HG02623 (cell line): ENCODE data around the gene SUGCT.

Experiments
- ATAC-seq: cut with Tn5 transposase; IDR thresholded peaks from one replicate; pipeline ENCODE4 v1.9.1; 2021; ENCODE audit warnings: moderate library complexity; ENCODE audit not compliant: unreplicated experiment

The SUGCT gene

DNA sequence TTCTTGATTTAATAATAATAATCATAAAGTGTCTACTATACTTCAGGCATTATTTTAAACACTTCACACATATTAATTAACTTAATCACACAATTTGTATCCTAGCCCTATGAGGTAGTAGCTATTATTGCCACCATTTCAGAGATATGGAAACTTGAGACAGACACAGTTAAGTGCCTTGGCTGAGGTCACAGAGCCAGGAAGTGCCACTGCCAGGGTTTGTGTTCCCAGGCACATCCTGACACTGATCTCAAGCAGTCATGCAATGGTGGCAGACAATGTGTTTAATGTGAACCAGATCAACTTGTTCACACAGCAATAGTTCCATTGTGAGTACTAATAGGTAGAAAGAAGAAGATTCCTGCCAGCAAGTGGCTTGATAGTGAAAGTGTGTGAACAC is 666.0 kb downstream of the SUGCT start:
- ATAC-seq: no peak

DNA sequence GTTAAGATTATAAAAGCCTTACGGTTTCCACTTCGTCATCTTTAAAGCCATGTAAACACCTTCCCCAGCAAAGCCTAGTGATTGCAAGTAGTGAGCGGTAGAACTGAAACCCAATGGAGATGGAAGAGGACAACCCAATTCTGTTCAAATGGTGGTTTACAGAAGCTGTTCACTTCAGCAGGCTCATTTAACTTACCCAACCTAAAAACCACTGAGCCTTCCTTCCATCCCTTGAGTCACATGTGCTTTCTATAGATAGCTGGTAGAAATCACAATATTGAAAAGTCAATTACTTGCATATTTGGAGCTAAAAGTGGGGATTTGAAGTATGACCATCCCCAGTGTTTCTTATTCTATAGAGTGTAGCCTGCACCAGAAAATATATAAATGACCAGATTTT is 667.7 kb downstream of the SUGCT start:
- ATAC-seq: no peak

DNA sequence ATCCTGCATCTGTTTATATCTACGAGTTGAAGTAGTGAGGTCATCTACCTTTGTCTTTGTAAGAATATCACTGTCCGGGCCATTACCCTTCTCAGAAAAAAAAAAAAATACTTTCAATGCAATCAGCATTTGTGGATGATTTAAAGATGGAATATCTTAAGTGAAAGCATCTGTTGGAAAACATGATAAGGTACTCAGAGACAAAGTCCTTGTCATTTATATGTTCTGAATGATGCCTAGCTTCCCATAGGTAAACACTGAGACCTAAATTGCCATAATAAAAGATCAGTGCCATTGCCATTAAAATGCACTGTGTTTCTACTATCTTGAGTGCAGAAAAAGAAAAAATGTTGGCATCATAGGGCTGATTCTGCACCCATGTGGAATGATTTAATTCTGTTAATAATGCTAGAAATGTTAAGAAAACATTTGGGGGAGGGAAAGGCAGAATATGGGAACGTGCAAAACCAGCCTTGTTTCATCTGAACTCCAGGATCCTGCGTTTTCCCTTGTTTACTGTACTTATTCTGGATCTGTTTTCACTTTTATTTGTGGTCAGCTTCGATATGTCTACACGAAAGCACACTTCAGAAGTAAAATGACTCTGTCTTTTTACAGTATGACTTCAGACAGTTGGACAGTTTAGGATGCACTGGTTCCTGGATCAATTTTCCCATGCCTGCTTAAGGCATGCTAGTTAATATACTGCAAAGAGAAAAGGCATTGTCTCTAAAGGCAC is 669.8 kb downstream of the SUGCT start:
- ATAC-seq: no peak

DNA sequence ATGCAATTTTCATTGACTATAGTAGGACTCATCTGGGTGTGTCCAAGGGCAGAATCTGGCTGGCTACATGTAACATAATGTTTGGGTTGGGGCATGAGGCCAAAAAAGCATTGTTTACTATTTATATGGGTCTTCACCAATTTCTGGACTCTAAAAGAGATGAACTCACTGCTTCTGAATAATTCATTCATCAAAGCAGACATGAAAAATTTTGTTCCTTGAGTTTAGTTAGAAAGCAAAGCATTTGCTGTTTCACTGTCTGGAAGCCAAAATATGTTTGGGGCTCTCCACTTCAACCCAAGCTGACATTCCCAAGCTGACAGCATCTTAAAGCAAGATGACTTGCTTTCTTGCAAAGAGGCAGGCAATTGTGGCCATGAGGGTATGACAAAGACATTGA is 670.6 kb downstream of the SUGCT start:
- ATAC-seq: no peak

DNA sequence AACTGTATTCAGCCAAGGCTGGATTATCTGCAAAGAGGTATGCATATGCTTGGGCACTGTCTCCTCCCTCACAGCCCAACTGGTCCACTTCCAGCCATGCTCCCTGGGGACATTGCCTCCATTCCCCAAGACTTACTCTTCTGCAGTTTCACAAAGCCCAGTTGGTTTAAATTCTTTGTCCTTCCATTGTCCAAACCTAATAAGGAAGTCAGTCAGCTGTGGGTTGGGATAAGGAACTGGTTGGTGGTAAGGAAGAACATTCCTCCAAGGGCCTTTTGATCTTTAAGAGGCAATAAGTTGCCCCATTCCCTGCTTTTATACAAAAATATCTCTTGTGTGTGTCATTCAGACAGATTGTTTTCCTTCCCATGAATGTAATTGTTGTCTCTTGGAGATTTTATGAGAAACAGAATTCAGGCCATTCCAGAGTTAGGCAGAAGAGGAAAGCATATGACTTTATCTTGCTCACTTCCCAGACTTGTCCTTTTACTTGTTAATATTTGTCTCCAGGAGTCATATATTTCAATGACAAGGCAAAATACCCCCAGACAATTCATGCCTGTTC is 673.7 kb downstream of the SUGCT start:
- no peak for ATAC-seq

DNA sequence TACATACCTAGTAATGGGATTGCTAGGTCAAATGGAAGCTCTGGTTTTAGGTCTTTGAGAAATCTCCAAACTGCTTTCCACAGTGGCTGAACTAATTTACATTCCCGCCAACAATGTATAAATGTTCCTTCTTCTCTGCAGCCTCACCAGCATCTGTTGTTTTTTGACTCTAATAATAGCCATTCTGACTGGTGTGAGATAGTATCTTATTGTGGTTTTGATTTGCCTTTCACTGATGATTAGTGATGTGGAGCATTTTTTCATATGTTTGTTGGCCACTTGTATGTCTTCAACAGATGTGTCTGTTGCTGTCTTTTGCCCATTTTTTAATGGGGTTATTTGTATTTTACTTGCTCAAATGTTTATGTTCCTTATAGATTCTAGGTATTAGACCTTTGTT is 675.5 kb downstream of the SUGCT start:
- no peak for ATAC-seq

DNA sequence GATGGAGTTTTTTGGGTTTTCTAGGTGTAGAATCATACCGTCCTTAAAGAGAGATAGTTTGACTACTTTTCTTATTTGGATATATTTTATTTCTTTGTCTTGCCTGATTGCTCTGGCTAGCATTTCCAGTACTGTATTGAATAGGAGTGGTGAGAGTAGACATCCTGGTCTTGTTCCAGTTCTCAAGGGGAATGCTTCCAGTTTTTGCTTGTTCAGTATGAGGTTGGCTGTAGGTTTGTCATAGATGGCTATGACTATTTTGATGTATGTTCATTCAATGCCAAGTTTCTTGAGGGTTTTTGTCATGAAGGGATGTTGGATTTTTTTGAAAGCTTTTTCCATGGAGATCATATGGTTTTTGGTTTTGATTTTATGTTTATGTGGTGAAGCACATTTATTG is 676.9 kb downstream of the SUGCT start:
- no peak for ATAC-seq

DNA sequence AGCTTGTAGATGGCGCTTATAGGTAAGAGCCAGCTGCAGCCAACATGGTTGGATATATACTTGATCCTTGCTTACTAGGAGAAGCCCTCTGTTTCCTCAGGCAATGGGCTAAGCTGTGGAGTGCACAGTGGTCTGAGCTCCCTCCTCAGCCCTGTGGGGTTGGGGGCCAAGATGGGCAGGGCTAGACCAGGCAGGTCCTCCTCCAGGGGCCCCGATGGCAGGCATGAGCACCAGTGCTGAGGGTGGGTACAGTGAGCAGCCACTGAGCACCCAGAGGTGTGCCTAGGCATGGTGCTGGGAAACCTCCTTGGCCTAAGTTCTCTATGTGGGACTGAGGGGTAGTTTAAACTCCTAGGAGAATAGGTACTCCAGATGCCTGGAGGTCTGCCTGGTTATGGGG is 680.2 kb downstream of the SUGCT start:
- ATAC-seq: no peak

DNA sequence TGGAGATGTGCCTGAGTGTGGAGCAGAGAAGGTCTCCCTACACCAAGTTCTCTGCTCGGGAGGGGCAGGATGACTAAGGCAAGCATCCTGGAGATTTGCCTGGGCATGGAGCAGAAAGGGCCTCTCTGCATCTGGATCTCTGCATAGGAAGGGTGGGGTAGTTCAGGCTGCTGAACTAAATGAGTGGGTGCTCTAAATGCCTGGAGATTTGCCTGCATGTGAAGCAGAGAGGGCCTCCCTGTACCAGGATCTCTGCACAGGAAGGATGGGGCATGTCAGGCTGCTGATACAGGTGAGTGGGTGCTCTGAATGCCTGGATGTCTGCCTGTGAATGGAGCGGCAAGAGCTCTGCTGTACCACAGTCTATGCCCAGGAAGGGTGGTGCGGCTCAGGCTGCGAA is 680.7 kb downstream of the SUGCT start:
- no peak for ATAC-seq

DNA sequence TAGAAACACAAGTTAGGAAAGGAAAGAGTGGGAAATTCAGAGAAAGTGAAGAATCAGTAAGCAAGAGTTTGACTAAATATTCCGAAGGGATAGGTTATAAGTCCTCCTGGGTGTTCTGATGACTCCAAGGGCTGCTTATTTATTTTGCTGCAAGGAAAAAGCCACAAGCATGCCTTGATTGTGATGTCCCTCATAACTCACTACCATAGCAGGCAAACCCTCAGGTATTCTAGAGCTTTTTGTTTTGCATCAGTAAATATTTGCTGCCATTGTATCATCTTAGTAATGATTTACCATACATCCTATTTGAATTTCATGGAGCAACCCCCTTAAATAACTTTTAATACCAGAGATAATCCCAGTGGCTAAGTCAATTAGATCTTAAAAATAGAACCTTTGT is 688.1 kb downstream of the SUGCT start:
- no peak for ATAC-seq

DNA sequence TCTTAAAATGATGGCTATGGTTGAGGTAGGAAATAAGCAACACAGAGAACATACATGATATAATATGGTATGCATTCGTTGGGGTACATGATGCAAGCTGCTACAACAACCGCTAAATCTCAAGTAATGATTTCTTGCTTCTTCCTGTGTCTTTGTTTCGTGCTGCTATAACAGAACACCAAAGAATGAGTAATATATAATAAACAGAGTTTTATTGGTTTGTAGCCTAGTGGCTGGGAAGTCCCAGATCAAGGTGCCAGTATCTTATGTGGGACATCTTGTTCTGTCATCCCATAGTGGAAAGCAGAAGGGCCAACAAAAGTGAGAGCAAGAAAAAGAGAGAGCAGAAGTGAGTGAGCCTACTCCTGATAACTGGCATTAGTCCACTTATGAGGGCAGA is 689.7 kb downstream of the SUGCT start:
- no peak for ATAC-seq

DNA sequence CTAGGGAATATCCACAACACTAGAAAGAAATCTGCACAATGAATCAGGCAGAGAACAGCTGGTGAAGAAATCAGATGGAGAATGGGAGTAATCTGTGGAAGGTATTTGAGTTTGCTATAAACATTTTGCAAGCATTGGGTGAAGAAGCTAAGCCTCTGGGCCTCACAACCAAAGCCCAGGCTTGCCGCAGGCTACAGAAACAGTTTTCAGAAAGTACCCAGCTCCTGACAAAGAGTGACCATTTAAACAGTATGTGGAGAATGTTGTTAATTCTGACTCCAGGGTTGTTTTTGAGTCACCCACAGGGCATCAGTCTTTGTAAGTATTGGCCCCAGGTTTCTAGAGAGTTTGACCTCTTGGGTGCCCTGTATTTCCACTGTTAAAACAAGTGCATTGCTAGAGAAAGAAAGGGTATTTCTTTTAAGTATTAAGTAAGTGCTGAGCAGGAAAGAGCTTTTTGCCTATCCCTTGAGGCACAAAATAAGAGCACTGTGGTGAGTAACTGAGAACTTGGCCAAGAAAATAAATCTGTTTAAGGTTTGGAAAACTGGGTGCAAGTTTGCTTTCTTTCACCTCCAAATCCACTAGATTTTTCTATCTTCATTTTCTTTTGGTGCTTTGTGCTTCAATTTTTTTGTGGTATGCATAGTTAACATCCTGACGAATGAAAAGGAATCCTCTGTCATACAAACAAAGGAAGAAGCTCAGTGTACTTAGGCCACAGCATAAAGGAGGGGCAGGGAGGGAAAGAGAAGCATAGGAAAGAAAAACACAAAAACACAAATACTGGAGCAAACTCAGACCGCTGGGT is 691.8 kb downstream of the SUGCT start:
- no peak for ATAC-seq

DNA sequence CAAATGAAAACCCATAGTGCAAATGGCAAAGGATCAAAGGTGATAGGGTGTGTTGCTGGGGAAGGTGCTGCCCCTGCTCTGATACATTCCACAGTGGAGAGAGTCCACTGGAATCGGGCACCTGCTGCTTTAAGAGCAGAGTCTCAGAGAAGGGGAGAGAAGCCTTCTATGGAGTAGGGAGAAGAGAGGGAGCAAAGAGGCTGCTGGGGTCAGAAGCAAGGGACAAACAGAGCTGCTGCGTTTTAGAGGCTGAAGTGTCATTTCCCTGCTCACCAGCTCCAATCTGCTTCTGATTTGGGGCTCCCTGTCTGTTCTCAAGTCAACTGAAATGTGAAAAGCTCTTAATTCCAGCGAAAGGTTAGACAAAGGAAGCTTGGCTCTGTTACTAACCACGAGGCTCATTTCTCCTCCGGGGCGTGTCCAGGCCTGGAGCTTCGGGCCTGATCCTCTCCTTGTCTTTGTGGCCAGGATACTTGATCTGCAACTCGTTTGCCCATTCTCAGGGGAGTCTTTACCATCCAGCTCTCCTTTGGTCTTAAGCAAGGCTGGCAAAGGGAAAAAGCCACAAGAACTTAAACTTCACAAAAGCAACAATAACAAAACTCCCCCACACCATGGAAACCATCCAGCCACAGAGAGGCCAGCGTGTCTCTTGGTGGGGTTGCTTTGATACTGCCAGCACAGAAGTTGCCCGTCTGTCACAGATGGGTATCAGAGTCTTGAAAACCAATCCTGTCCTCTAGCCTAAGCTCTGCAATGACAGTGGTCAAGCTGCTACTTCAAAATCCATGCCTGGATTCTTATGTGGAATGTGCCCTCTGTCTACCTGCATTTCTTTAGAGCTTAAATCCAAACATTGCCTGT is 692.6 kb downstream of the SUGCT start:
- no peak for ATAC-seq

DNA sequence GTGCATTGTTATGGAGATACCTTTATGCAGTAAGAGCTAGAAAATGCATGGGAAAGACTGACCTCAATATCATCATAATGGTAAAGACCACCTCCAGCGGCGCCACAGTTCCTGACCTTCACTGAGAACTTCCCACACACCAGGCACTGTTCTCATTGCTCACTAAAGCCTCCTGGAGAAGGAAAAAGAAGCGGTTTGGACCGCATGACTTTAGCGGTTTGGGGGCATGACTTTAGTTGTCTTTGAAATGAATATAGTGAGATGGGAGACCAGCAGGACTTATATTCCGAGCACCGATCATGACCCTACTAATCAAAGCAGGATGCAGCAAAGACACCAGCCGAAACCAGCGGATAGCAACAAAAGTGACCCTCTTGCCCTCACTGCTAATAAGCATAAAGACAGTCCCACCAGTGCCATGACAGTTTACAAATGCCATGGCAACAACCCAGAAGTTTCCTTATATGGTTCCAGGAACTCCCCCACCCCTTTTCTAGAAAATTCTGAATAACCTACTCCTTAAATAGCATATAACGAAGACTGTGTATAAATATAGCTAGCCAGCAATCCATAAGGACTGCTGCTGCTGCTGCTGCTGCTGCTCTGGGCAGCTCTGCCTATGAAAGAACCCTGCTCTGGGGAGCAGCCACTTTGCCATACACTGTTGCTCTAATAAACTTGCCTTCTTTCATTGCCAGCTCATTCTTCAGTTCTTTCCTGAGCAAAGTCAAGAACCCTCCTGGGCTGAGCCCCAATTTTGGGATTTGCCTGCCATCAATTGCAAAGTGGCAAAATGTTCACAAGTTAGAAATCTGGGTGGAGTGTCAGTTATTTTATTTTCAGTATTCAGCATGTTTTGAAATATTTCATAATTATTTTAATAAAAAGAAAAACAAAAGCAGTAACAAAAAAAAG is 694.1 kb downstream of the SUGCT start:
- no peak for ATAC-seq

DNA sequence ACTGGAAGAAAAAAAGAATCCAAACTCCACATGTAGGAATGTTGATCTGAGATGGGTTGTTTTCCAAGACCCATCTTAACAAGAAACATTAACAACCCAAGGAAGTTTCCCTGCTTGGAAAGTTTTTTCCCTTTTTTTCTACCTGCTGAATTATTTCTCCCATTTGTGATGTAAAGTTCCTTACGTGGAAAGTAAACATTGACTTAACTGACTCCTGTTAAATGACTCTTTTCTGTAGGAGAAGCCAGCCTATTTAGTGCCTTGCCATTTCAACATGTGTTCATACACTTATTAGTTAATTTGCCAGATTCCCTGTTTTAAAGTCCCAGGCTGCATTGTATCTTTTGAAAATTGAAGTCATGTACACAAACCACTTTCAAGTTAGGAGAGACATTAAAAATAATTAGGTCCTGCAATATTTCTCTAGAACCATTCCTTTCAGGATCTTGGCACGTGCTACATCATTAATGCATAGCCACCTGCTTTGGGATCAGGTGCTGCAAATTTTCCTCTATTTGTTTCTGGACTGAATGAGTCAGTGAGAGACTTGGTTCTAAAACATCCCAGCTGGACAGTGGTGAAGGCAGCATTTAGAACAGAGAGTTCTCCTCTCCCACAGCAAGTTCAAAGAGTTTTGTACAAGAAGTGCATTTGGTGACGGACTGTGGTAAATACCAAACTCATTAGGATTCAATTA is 698.5 kb downstream of the SUGCT start:
- no peak for ATAC-seq

DNA sequence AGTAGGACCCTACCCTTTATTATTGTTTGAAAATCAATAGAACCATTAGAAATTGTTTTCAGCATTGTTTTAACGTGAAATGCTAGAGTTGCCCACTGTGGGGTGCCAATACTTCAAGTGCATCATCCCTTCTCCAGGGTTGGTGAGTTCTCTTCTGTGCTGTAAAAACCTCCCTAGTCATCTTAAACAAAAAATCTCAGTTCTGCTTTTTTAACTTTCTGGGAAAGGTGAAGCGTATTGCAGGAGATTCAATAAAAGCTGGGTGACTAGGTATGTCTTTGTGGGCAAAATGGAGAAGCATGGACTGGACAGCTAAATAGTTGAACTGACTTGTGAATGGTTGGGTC is 699.1 kb downstream of the SUGCT start:
- no peak for ATAC-seq

DNA sequence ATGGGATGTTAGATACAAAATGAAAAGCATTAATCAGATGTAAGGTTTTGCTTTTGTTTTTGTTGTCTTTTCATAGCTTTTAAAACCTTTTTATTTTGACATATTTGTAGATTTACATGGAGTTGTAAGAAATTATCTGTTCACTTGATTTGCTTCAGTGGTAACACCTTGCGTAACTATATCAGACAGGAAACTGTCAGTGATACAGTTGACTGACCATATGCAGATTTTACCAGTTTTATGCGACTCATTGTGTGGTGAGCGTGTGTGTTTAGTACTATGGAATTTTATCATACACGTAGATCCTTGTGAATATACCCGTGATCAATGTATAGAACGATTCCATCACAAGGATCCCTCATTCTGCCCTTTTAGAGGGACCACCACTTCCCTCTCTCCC is 701.4 kb downstream of the SUGCT start:
- no peak for ATAC-seq

DNA sequence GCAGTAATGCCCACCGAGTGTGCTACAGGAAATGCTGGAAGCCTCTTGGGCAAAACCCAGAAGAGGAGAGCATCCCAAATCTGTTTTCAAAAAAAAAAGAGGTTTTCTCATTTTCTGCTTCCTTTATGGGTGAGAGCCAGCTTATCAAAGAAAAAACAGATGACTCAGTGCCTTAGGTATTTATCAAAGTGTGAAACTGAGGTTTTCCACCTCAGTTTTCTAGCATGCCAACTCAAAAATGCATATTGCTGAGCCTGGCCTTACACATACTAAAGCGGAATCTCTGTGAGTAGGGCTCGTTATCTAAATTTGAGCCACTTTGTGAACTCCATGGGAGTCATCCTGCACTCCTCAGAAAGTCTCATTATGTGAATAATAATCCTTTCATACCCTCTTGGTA is 705.1 kb downstream of the SUGCT start:
- no peak for ATAC-seq

DNA sequence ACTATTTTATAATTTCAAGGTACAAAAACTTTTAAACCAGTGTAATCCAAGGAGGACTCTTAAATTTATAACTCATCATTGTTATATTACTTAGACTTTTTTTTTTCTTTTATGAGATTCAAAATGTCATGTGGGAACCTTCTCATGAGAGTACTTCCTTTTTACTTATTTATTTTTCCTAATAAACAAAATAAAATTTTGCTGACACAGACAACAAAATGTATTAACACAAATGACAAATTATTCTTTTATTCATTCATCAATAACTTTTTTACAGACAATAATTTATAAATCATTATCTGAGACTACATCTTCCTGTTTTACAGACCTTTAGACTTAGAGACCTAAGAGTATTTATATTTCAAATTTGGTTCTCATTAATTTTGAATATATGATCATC is 706.2 kb downstream of the SUGCT start:
- no peak for ATAC-seq

DNA sequence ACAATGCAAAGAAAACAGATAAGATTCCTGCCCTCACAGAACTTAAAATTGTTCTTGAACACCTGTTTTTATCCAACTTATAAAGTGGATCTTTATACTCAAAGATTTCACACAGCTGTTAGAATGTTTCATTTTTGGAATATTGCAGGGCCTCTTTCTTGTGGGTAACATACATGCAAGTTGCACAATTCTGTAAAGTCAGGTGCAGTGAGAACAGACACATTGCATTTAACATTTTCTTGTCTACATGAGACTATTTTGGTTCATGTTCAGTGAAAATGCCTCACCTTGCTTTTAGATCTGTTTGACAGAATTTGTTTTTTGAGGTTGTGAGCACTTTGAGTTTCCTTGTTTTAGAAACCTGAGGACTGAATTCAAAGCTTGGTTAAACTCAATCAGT is 707.8 kb downstream of the SUGCT start:
- ATAC-seq: no peak
